A172 (cell line): Measurements from ENCODE around the gene TMEM190. TPM values are rescaled to one million over a fixed set of nuclear protein-coding genes. Genes with fewer than 3 reads are reported as not detected.

Experiments used
- DNase-seq: peaks from one replicate; pipeline ENCODE4 v3.0.0-alpha.2; 2015; ENCODE audit warnings: low spot score
- total RNA-seq: library from RNA; depleted of rRNA; stranded (reverse); fragments of >200 nt; shearing (Covaris generic); gene quantifications from 2 replicates; pipeline ENCODE4 v1.2.3, GENCODE V29; 2014

TMEM190 gene
- total RNA-seq, 1 experiment from 2014 or later: not detected

- DNase-seq: no peak
Measured at GRCh38 chr19:55350620-55351315, 25.9 kb upstream of the TMEM190 start.

GRCh38 chr19:55352040-55352439 lies 24.6 kb upstream of the TMEM190 start:
- DNase-seq: peak; percentile 96

- DNase-seq: no peak
Measured at GRCh38 chr19:55352549-55353145, 24.0 kb upstream of the TMEM190 start.

GRCh38 chr19:55353356-55353802 lies 23.2 kb upstream of the TMEM190 start:
- no peak for DNase-seq

- peak; percentile 70 for DNase-seq
Measured at GRCh38 chr19:55353803-55354697, 22.6 kb upstream of the TMEM190 start.

GRCh38 chr19:55354698-55355212 lies 21.9 kb upstream of the TMEM190 start, which contains the start of gene COX6B2:
TSS of gene COX6B2 (minus strand) at chr19:55354719. CDS start at chr19:55354521, 198 bp downstream.
- no peak for DNase-seq

GRCh38 chr19:55355213-55355821 lies 21.3 kb upstream of the TMEM190 start:
- DNase-seq: no peak

GRCh38 chr19:55358493-55358892 lies 18.1 kb upstream of the TMEM190 start:
- DNase-seq: no peak

- DNase-seq: no peak
Measured at GRCh38 chr19:55358943-55359908, 17.4 kb upstream of the TMEM190 start.

GRCh38 chr19:55360902-55361301 lies 15.7 kb upstream of the TMEM190 start:
- no peak for DNase-seq

GRCh38 chr19:55362174-55362989 lies 14.2 kb upstream of the TMEM190 start:
- DNase-seq: no peak

- no peak for DNase-seq
Measured at GRCh38 chr19:55362990-55363716, 13.5 kb upstream of the TMEM190 start, which contains the start of gene GARIN5B. TSS of gene GARIN5B (minus strand) at chr19:55363260. CDS start at chr19:55363066, 194 bp downstream.

GRCh38 chr19:55365245-55365644 lies 11.4 kb upstream of the TMEM190 start:
- DNase-seq: no peak

- DNase-seq: no peak
Measured at GRCh38 chr19:55365964-55366363, 10.7 kb upstream of the TMEM190 start.

- no peak for DNase-seq
Measured at GRCh38 chr19:55366790-55367189, 9.8 kb upstream of the TMEM190 start.

- DNase-seq: no peak
Measured at GRCh38 chr19:55368106-55368505, 8.5 kb upstream of the TMEM190 start.

GRCh38 chr19:55368701-55369563 lies 7.7 kb upstream of the TMEM190 start:
- DNase-seq: peak; percentile 46
